ENCODE results near the gene HCRTR1. TPM values are rescaled to one million over a fixed set of nuclear protein-coding genes. Genes with fewer than 3 reads are reported as not detected.

HCRTR1 gene
- total RNA-seq, 2 experiments from 2014 or later: not detected

DNA sequence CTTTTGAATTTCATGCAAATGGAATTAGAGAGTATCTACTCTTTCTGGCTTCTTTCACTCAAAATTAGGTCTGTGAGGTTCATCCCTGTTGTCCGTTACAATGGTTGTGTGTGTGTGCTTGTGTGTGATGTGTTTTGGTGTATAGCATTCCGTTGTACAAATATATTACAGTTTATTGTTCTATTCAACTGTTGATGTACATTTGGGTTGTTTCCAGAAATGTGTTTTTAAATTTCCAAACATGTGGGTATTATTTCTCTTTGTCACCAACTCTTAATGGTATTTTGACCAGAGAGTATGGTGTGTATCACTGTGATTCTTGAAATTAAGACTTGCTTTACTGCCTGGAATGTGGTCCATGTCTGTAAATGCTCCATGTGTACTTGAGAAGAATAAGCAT is 16.8 kb upstream of the HCRTR1 start:
- POLR2A ChIA-PET: no interaction called here
- H3K27me3 Mint-ChIP-seq: peaks cover 11% of the 10 kb centered on the region
- TF ChIP-seq, protein P1, sequence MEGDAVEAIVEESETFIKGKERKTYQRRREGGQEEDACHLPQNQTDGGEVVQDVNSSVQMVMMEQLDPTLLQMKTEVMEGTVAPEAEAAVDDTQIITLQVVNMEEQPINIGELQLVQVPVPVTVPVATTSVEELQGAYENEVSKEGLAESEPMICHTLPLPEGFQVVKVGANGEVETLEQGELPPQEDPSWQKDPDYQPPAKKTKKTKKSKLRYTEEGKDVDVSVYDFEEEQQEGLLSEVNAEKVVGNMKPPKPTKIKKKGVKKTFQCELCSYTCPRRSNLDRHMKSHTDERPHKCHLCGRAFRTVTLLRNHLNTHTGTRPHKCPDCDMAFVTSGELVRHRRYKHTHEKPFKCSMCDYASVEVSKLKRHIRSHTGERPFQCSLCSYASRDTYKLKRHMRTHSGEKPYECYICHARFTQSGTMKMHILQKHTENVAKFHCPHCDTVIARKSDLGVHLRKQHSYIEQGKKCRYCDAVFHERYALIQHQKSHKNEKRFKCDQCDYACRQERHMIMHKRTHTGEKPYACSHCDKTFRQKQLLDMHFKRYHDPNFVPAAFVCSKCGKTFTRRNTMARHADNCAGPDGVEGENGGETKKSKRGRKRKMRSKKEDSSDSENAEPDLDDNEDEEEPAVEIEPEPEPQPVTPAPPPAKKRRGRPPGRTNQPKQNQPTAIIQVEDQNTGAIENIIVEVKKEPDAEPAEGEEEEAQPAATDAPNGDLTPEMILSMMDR (IDR thresholded peaks at IDR 0.05): no peak
- no peaks in the 10 kb centered on the region for H3K9me3 Mint-ChIP-seq
- H3K9me3 ChIP-seq (ENCODE audit: control insufficient read depth in 1 of 2, insufficient read depth in 1 of 2, low read length in 2 of 2): no peaks in the 10 kb centered on the region
- H3K27ac ChIP-seq (ENCODE audit: low read depth in 1 of 2, low read length in 2 of 2): no peak overlapping the region
- no peaks in the 10 kb centered on the region for H3K36me3 Mint-ChIP-seq (ENCODE audit: low read depth)
- H3K4me1 Mint-ChIP-seq (ENCODE audit: low read depth): no peaks in the 10 kb centered on the region
- DNase-seq (no peak), ATAC-seq (ENCODE audit: poor library complexity) (no peak)
- intact Hi-C loops (cut with DNase I, micrococcal nuclease): no loop called here
- H3K36me3 ChIP-seq (ENCODE audit: insufficient read depth, low read length): no peaks in the 10 kb centered on the region
- no peaks in the 10 kb centered on the region for H3K27me3 ChIP-seq (ENCODE audit: control insufficient read depth in 1 of 2, insufficient read depth in 2 of 2, low read length in 2 of 2)
- CTCF ChIA-PET: interaction anchor here (1.3 kb wide), 1 partner anchor 189 kb away, joined by 3 read pairs; no protein-coding TSS in a partner anchor
- no peaks in the 10 kb centered on the region for H3K4me1 ChIP-seq (ENCODE audit: insufficient read depth, low read length)
- H3K27ac Mint-ChIP-seq: no peak overlapping the region
- H3K4me3 ChIP-seq (ENCODE audit: low read length): no peak overlapping the region
- no peak overlapping the region for H3K4me3 Mint-ChIP-seq

DNA sequence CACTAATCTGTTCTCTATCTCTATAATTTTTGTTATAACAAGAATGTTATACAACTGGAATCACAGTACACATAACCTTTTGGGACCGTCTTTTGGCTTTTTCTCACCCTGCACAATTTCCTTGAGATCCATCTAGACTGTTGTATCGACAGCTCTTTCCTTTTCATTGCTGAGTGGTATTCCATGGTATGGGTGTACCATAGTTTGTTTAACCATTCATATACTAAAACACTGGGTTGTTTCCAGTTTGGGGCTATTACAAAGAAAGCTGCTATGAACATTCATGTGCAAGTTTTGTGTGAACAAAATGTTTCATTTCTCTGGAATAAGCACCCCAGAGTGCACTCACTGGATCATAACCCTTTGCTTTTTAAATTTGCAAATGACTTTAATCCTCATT is 15.4 kb upstream of the HCRTR1 start:
- Mint-ChIP-seq H3K4me3 (no peak overlapping the region), H3K9me3 (no peaks in the 10 kb centered on the region), H3K36me3 (ENCODE audit: low read depth) (no peaks in the 10 kb centered on the region)

DNA sequence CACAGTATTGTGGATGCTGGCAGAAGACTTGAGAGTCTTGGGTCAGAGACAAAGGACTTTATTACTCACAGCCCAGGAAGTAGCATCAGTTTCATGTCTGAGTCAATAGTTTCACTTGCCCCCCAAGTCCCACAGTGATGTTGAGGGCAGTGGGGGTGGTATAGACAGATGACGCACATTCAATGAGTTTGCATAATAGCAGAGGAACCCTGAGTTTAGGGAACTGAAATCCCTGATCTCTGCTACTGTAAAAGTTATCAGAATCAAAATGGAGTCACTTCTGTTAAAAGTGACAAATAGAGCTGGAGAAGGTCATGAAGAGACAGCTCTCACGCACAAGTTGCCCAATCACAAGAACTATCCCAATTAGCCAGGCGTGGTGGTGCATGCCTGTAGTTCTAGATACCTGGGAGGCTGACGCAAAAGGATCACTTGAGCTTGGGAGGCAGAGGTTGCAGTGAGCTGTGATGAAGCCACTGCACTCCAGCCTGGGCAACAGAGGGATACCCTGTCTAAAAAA is 11.5 kb upstream of the HCRTR1 start:
- H3K27me3 ChIP-seq (ENCODE audit: control insufficient read depth in 1 of 2, insufficient read depth in 2 of 2, low read length in 2 of 2): no peaks in the 10 kb centered on the region
- ATAC-seq (ENCODE audit: poor library complexity) (no peak), DNase-seq (peak in 4 of 14 experiments; percentile 8 to 70 (median 40))
- H3K4me1 ChIP-seq (ENCODE audit: insufficient read depth, low read length): no peaks in the 10 kb centered on the region
- no peak overlapping the region for H3K4me3 Mint-ChIP-seq
- peaks cover 10% of the 10 kb centered on the region for H3K27me3 Mint-ChIP-seq
- CTCF ChIA-PET: no interaction called here
- no peaks in the 10 kb centered on the region for H3K36me3 ChIP-seq (ENCODE audit: insufficient read depth, low read length)
- H3K27ac ChIP-seq (ENCODE audit: low read depth in 1 of 2, low read length in 2 of 2): no peak overlapping the region
- POLR2A ChIA-PET: no interaction called here
- TF ChIP-seq, protein P1 (IDR thresholded peaks at IDR 0.05): no peak
- no peaks in the 10 kb centered on the region for H3K9me3 Mint-ChIP-seq
- H3K4me3 ChIP-seq (ENCODE audit: low read length): no peak overlapping the region
- H3K4me1 Mint-ChIP-seq (ENCODE audit: low read depth): no peaks in the 10 kb centered on the region
- intact Hi-C loops (cut with DNase I, micrococcal nuclease): no loop called here
- H3K27ac Mint-ChIP-seq: no peak overlapping the region
- no peaks in the 10 kb centered on the region for H3K36me3 Mint-ChIP-seq (ENCODE audit: low read depth)
- H3K9me3 ChIP-seq (ENCODE audit: control insufficient read depth in 1 of 2, insufficient read depth in 1 of 2, low read length in 2 of 2): no peaks in the 10 kb centered on the region

More for the DNA sequence above, 15.4 kb upstream of the HCRTR1 start:
- POLR2A ChIA-PET: no interaction called here
- ATAC-seq (ENCODE audit: poor library complexity): no peak
- no peaks in the 10 kb centered on the region for H3K27me3 ChIP-seq (ENCODE audit: control insufficient read depth in 1 of 2, insufficient read depth in 2 of 2, low read length in 2 of 2)
- intact Hi-C loops (cut with DNase I, micrococcal nuclease): no loop called here
- TF ChIP-seq, protein P1 (IDR thresholded peaks at IDR 0.05): no peak
- CTCF ChIA-PET: interaction anchor here (1.3 kb wide), 1 partner anchor 187 kb away, joined by 3 read pairs; no protein-coding TSS in a partner anchor
- no peak overlapping the region for H3K27ac ChIP-seq (ENCODE audit: low read depth in 1 of 2, low read length in 2 of 2)
- DNase-seq: no peak
- no peaks in the 10 kb centered on the region for H3K36me3 ChIP-seq (ENCODE audit: insufficient read depth, low read length)
- peaks cover 3% of the 10 kb centered on the region for H3K27me3 Mint-ChIP-seq
- H3K4me1 Mint-ChIP-seq (ENCODE audit: low read depth): no peaks in the 10 kb centered on the region
- no peak overlapping the region for H3K27ac Mint-ChIP-seq
- H3K4me3 ChIP-seq (ENCODE audit: low read length): no peak overlapping the region
- no peaks in the 10 kb centered on the region for H3K9me3 ChIP-seq (ENCODE audit: control insufficient read depth in 1 of 2, insufficient read depth in 1 of 2, low read length in 2 of 2)
- H3K4me1 ChIP-seq (ENCODE audit: insufficient read depth, low read length): no peaks in the 10 kb centered on the region

Measured in CD4-positive, alpha-beta T cell (primary cell).